Heart left ventricle (tissue), 16 donors: ENCODE data around the gene TBC1D8B. TPM values are rescaled to one million over a fixed set of nuclear protein-coding genes. Genes with fewer than 3 reads are reported as not detected.

Experiments
- ATAC-seq, 4 donors: fragments of 200-7000 bp; cut with Tn5 transposase; one replicate each; pipeline ENCODE4 v1.9.1; 2020 to 2022; ENCODE audit warnings: moderate library complexity in 4 of 4, mild to moderate bottlenecking in 3 of 4, moderate number of reproducible peaks in 1 of 4
- DNase-seq, 5 donors: peaks; one replicate each; pipeline ENCODE4 v3.0.0-alpha.2; 2020
- H3K27ac ChIP-seq, 12 donors: fragments of 200-600 bp; sonication (generic) in 4 of 12; one replicate each; pipeline versions ENCODE4 v1.5.0 to v1.8.0; 2016 to 2022; ENCODE audit warnings: mild to moderate bottlenecking in 2 of 12
- H3K27me3 ChIP-seq, 9 donors: fragments of 200-600 bp; sonication (generic) in 2 of 9; one replicate each; pipeline versions ENCODE4 v1.5.1 to v1.8.0; 2016 to 2022; ENCODE audit warnings: mild to moderate bottlenecking in 3 of 9
- H3K36me3 ChIP-seq, 9 donors: fragments of 200-600 bp; sonication (generic) in 2 of 9; one replicate each; pipeline versions ENCODE4 v1.5.0 to v1.8.0; 2018 to 2022; ENCODE audit warnings: mild to moderate bottlenecking in 2 of 9
- H3K4me1 ChIP-seq, 12 donors: fragments of 200-600 bp; sonication (generic) in 4 of 12; one replicate each; pipeline versions ENCODE4 v1.5.0 to v1.8.0; 2016 to 2022; ENCODE audit warnings: mild to moderate bottlenecking in 3 of 12
- H3K4me3 ChIP-seq, 12 donors: fragments of 200-600 bp; sonication (generic) in 4 of 12; one replicate each; pipeline versions ENCODE4 v1.5.0 to v1.8.0; 2017 to 2022; ENCODE audit warnings: mild to moderate bottlenecking in 9 of 12, moderate library complexity in 4 of 12
- H3K9me3 ChIP-seq, 12 donors: fragments of 200-600 bp; sonication (generic) in 4 of 12; one replicate each; pipeline versions ENCODE4 v1.5.0 to v1.8.0; 2016 to 2022; ENCODE audit warnings: mild to moderate bottlenecking in 1 of 12
- POLR2A ChIP-seq, 2 donors: fragments of 450-650 bp; IDR thresholded peaks; one replicate each; pipeline ENCODE4 v1.6.1; 2017; ENCODE audit warnings: antibody characterized with exemption in 2 of 2, mild to moderate bottlenecking in 2 of 2, moderate library complexity in 2 of 2
- WGBS, 4 donors: extraction: QIAGEN DNeasy Blood & Tissue Kit in 2 of 4; methylation state at CpG; one replicate each; pipeline versions ENCODE4 v1.1.5 to v1.1.7; 2013 to 2018; 5-methylcytosine and 5-hydroxymethylcytosine counted together
- intact Hi-C, 10 donors: fragments of 100-400 bp; cut with DNase I; formaldehyde crosslinking; loops; one replicate each; pipeline versions ENCODE4 v1.11.1 to v1.14.2; 2022
- polyA plus RNA-seq, 2 donors: library from polyadenylated mRNA; stranded (reverse); fragments of 200-250 nt; gene quantifications; one replicate each; pipeline ENCODE4 v1.2.3, GENCODE V29; 2013
- total RNA-seq, 9 donors: library from RNA; depleted of rRNA in 2 of 9; stranded (reverse); fragments of >200 nt in 2 of 9; fragmentation: NEBNext Ultra II Directional in 3 of 9; extraction: Animal tissue kit (Norgen Biotek cat#: 25700) in 3 of 9; gene quantifications; one replicate each; pipeline versions ENCODE4 v1.1.0 to v1.2.4, GENCODE V29; 2016 to 2023
- TF ChIP-seq, protein P1 (sequence below), 12 donors: fragments of 200-600 bp; sonication (generic) in 4 of 12; IDR thresholded peaks; one replicate each; pipeline versions ENCODE4 v1.5.0 to v1.8.0; 2018 to 2022; ENCODE audit warnings: antibody characterized with exemption in 12 of 12, mild to moderate bottlenecking in 5 of 12
- donor health status: ischemic (EF 13 %, LVEDD 7.1; RV severe dilation, severe dysfunction).
- donor health status: healthy with polysubstance abuse.
- donor health status: DM: no; HTN: yes; CAD: no.
- donor health status: DM: no; HTN: no; CAD: no.
- donor health status: ischemic (EF 25% LVEDD 6.9; RV normal size, moderate dysfunction).
- donor health status: ischemic (EF 25% LVEDD 5.7; RV mildly dilated, moderate dysfunction).
- donor health status: healthy.
- donor health status: DM: yes; HTN: yes; CAD: no.
- donor health status: ischemic (EF 35%, LVEDD 5.7; RV mildly dilated, moderate dysfunction).
- donor health status: nonischemic (EF 11% LVEDD 7.7; RV severe dilation, severe dysfunction).
- donor health status: DM: yes; HTN: yes; CAD: no.
- donor health status: PGD.
- donor health status: ischemic (EF 29% LVEDD 5.4; RV normal size, mild dysfunction).
- donor health status: nonischemic (EF 23%, LVEDD 6.1; RV moderate dilation, normal function).

TBC1D8B gene
- total and polyA plus RNA-seq, 11 donors: 0.72 to 5.0 (median 2.1) TPM

DNA sequence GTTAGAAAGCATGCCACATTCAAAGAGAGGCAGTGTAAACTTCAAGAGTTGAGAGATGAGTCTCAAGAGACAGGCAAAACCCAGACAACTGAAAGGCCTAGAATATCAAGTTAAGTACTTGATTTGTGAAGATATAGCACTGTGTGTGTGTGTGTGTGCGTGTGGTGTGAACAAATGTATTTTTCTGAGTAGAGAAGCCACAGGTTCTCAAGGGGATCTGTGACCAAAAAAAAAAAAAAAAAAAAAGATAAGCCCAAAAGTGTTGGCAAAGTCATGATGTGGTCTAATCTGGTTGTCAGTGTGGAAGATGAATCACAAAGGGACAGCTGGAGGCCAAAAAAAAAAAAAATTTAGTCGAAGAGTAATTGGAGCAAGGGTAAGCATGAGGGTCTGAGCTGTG lies 96.8 kb downstream of the TBC1D8B start:
- Histone ChIP-seq H3K27me3 (peaks cover 0 to 11% (median 0%) of the 10 kb centered on the region in 9 donors), H3K36me3 (no peaks in the 10 kb centered on the region), H3K9me3 (no peaks in the 10 kb centered on the region), H3K4me1 (peaks cover 0 to 3% (median 0%) of the 10 kb centered on the region in 12 donors), H3K27ac (no peak overlapping the region), H3K4me3 (no peak overlapping the region)
- ATAC-seq: no peak
- DNase-seq: no peak
- intact Hi-C loops: loop anchor here in 6 of 10 donors (5.0 to 10.0 kb wide), 3 partner anchors 53 to 996 kb away; no protein-coding TSS in a partner anchor
- TF ChIP-seq, protein P1, sequence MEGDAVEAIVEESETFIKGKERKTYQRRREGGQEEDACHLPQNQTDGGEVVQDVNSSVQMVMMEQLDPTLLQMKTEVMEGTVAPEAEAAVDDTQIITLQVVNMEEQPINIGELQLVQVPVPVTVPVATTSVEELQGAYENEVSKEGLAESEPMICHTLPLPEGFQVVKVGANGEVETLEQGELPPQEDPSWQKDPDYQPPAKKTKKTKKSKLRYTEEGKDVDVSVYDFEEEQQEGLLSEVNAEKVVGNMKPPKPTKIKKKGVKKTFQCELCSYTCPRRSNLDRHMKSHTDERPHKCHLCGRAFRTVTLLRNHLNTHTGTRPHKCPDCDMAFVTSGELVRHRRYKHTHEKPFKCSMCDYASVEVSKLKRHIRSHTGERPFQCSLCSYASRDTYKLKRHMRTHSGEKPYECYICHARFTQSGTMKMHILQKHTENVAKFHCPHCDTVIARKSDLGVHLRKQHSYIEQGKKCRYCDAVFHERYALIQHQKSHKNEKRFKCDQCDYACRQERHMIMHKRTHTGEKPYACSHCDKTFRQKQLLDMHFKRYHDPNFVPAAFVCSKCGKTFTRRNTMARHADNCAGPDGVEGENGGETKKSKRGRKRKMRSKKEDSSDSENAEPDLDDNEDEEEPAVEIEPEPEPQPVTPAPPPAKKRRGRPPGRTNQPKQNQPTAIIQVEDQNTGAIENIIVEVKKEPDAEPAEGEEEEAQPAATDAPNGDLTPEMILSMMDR (IDR thresholded peaks at IDR 0.05): no peak
- no peak for TF ChIP-seq POLR2A (IDR thresholded peaks at IDR 0.05)
- 29 to 65% (median 54%) methylated on average over 2 of the region's 2 CpGs for WGBS, 4 donors

DNA sequence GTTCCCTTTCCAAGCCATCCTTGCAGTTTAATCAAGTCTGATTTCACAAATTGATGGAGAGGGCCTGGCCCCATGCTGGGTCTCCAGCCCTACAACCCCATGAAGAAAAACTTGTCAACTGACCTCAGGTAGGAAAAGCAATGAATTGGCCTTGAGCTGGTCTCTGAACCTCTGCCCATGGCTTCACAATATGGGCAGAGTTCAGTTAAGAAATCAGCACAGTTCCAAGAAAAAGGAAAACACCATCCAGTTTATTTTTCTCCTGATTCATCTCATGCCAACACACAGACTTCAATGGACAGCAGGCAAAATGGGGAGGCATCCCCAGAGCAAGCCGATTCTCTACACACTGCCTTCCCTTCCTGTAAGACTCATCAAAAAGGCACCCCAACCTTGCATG lies 97.4 kb downstream of the TBC1D8B start:
- no peak overlapping the region for H3K4me3 ChIP-seq
- H3K27me3 ChIP-seq: peaks cover 0 to 11% (median 0%) of the 10 kb centered on the region in 9 donors
- intact Hi-C loops: loop anchor here in 6 of 10 donors (5.0 to 10.0 kb wide), 3 partner anchors 52 to 995 kb away; no protein-coding TSS in a partner anchor
- TF ChIP-seq, protein P1 (IDR thresholded peaks at IDR 0.05): no peak
- H3K27ac ChIP-seq: no peak overlapping the region
- 82 to 100% (median 91%) methylated on average over 1 of the region's 1 CpG for WGBS, 4 donors
- H3K36me3 ChIP-seq: no peaks in the 10 kb centered on the region
- no peaks in the 10 kb centered on the region for H3K9me3 ChIP-seq
- H3K4me1 ChIP-seq: no peaks in the 10 kb centered on the region
- ATAC-seq (no peak), DNase-seq (no peak)

DNA sequence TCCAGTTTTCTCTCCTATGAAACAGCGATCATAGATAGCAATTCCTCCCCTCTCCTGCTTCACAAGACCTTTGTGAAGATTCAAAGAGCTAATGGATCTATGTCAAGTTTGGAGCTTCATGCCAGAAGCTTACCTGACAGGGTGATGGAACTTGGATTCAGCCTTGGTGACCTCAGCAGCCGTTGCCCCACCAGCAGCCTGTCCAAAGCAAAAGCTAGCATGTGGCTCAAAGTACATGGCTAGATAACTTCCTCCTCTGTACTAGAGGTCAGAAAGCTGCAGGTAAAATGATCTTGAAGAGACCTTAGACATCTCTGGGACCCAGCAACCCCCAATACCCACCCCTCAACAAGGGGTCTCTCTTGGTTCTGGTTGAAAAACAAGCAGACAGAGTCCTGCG lies 98.9 kb downstream of the TBC1D8B start:
- 82 to 92% (median 87%) methylated on average over 3 of the region's 3 CpGs for WGBS, 4 donors
- no peak for DNase-seq
- Histone ChIP-seq H3K27ac (no peak overlapping the region), H3K4me3 (no peak overlapping the region), H3K9me3 (no peaks in the 10 kb centered on the region), H3K4me1 (no peaks in the 10 kb centered on the region), H3K27me3 (peaks cover 0 to 10% (median 0%) of the 10 kb centered on the region in 9 donors), H3K36me3 (no peaks in the 10 kb centered on the region)
- ATAC-seq: no peak
- no peak for TF ChIP-seq POLR2A (IDR thresholded peaks at IDR 0.05)
- TF ChIP-seq, protein P1 (IDR thresholded peaks at IDR 0.05): no peak
- intact Hi-C loops: loop anchor here in 1 of 10 donors (10.0 kb wide), 1 partner anchor 53 kb away; no protein-coding TSS in a partner anchor

DNA sequence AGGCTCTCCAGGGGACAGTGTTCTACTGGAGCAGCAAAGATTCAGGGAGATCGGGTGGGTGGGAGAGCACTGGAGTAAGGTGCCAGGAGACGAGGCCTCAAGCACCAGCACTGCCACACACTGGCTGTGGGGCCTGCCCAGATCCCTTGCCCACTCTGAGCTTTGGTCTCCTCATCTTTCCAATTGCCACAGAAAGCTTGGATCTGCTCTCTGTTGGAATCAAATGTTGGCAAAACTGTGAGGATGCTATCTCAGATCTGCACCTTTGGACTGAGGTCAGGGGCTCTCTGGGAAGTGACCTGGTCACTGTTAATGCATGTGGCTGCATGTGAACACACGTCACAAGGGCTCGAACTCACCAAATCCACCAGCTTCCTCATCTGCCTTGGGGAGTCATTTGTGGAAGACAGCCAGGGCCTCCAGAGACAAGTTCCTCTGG lies 99.3 kb downstream of the TBC1D8B start:
- Histone ChIP-seq H3K27me3 (peaks cover 0 to 5% (median 0%) of the 10 kb centered on the region in 9 donors), H3K9me3 (no peaks in the 10 kb centered on the region), H3K4me3 (no peak overlapping the region), H3K36me3 (no peaks in the 10 kb centered on the region), H3K27ac (no peak overlapping the region), H3K4me1 (no peaks in the 10 kb centered on the region)
- TF ChIP-seq POLR2A (IDR thresholded peaks at IDR 0.05): no peak
- TF ChIP-seq, protein P1 (IDR thresholded peaks at IDR 0.05): no peak
- intact Hi-C loops: loop anchor here in 1 of 10 donors (10.0 kb wide), 1 partner anchor 53 kb away; no protein-coding TSS in a partner anchor
- WGBS, 4 donors: 70 to 80% (median 75%) methylated on average over 4 of the region's 4 CpGs
- no peak for ATAC-seq
- DNase-seq: no peak
